HepG2 (cell line): ENCODE results near the gene CHST13. TPM values are rescaled to one million over a fixed set of nuclear protein-coding genes. Genes with fewer than 3 reads are reported as not detected.

Source experiments
- HMGA1 ChIP-seq: sonication (generic); formaldehyde crosslinking; conservative IDR thresholded peaks from 2 replicates; pipeline ENCODE4 v1.4.0; 2020; ENCODE audit warnings: missing genetic modification reagents
- JUNB ChIP-seq: sonication (generic); formaldehyde crosslinking; IDR thresholded peaks from 2 replicates; pipeline ENCODE4 v1.8.0; 2022; ENCODE audit warnings: missing genetic modification reagents, mild to moderate bottlenecking, borderline replicate concordance
- KMT2A ChIP-seq: sonication (generic); formaldehyde crosslinking; IDR thresholded peaks from 2 replicates; pipeline ENCODE4 v1.4.0; 2020; ENCODE audit warnings: missing genetic modification reagents
- MAZ ChIP-seq, 2 experiments: sonication (generic) in 1 of 2; formaldehyde crosslinking in 1 of 2; IDR thresholded peaks; 2 replicates each; pipeline versions ENCODE4 v1.5.0 to v1.6.1; 2012 to 2020; ENCODE audit warnings: low read depth in 2 of 2, mild to moderate bottlenecking in 2 of 2, borderline replicate concordance in 1 of 2, improper control_type of control experiment in 1 of 2, low read length in 1 of 2, missing genetic modification reagents in 1 of 2, moderate library complexity in 1 of 2
- MED13 ChIP-seq: sonication (generic); formaldehyde crosslinking; IDR thresholded peaks from 2 replicates; pipeline ENCODE4 v1.5.0; 2020; ENCODE audit warnings: missing genetic modification reagents
- SP4 ChIP-seq: sonication (generic); formaldehyde crosslinking; IDR thresholded peaks from 2 replicates; pipeline ENCODE4 v1.8.1; 2023; ENCODE audit warnings: mild to moderate bottlenecking, missing genetic modification reagents
- TEAD3 ChIP-seq: optimal IDR thresholded peaks from 2 replicates; pipeline ENCODE3; 2016; ENCODE audit warnings: borderline replicate concordance
- ZNF460 ChIP-seq: sonication (generic); formaldehyde crosslinking; IDR thresholded peaks from 2 replicates; pipeline ENCODE4 v1.5.1; 2020; ENCODE audit warnings: missing genetic modification reagents, mild to moderate bottlenecking, borderline replicate concordance
- ZNF552 ChIP-seq: sonication (generic); formaldehyde crosslinking; IDR thresholded peaks from 2 replicates; pipeline ENCODE4 v1.9.0; 2022; ENCODE audit warnings: missing genetic modification reagents, mild to moderate bottlenecking, borderline replicate concordance
- polyA plus RNA-seq, 8 experiments: library from polyadenylated mRNA; depleted of rRNA in 3 of 8; stranded (reverse) in 7 of 8; unstranded in 1 of 8; fragments of >200 nt; fragmentation: Illumina TruSeq in 4 of 8; extraction: Trizol in 4 of 8; gene quantifications; 2 replicates each; pipeline versions ENCODE4 v1.2.1 to v1.2.3, GENCODE V29; 2011 to 2016; ENCODE audit warnings: low read depth in 4 of 8, missing spikeins in 1 of 8, mixed read lengths in 1 of 8; ENCODE audit not compliant: insufficient read depth in 1 of 8
- total RNA-seq, 5 experiments: library from RNA; depleted of rRNA; stranded (reverse); fragments of >200 nt; fragmentation: Illumina TruSeq; extraction: Trizol; gene quantifications; 2 replicates each; pipeline ENCODE4 v1.2.3, GENCODE V29; 2016; ENCODE audit warnings: low read depth in 1 of 5
- TF ChIP-seq, protein P1 (sequence below): sonication (generic); formaldehyde crosslinking; IDR thresholded peaks from 2 replicates; pipeline ENCODE4 v1.4.0; 2020; ENCODE audit warnings: missing genetic modification reagents, mild to moderate bottlenecking, borderline replicate concordance
- TF ChIP-seq, protein P2 (sequence below): sonication (generic); formaldehyde crosslinking; IDR thresholded peaks from 2 replicates; pipeline ENCODE4 v1.8.1; 2023; ENCODE audit warnings: mild to moderate bottlenecking, missing genetic modification reagents, borderline replicate concordance
- TF ChIP-seq, protein P3 (sequence below): sonication (generic); formaldehyde crosslinking; IDR thresholded peaks from 2 replicates; pipeline ENCODE4 v1.4.0; 2020; ENCODE audit warnings: missing genetic modification reagents, borderline replicate concordance
- TF ChIP-seq, protein P4 (sequence below): sonication (generic); formaldehyde crosslinking; IDR thresholded peaks from 2 replicates; pipeline ENCODE4 v1.4.0; 2020; ENCODE audit warnings: missing genetic modification reagents

The CHST13 gene
- total and polyA plus RNA-seq, 2 of the 13 experiments (the other 11 are each of a cell fraction or from before 2014, with no cell fraction given) = 32.0 to 43.1 TPM

DNA sequence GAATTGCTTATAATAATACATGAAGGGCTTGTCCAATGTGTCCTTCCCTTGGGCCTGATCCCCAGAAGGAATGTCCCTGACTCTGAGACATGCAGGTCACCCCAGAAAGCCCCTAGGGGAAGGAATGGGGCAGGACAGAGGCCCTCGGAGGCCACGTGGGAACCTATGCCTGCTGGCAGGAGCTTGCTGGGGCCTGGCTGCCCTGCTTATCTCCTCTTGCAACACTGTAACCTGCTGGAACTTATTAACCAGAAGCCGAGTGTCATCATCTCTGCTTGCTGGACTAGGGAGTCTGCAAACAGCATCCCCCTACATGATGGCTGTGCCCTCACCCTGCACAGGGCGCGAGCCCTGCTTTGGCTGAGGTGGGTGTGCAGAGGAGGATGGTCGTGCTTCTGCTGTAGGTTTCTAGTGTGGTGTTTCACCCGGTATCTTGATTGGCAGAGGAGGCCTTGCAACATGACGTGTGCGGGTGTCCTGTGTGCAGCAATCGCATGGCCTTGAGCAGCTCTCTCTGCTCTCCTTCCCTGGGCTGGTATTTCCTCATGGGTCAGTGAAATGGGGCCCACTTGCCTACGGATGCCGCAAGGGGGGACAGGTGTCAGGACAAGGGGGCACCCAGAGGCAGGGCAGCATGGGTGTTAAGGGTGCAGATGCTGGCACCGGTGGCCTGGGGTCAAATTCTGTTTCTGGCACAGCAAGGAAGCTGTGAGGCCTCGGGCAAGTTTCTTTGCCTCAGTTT, 5.0 kb downstream of the CHST13 start (continued):
- TF ChIP-seq ZNF460 (CRISPR knock-in tag) (no peak; the same call in 1 of the 2 replicates), HMGA1 (CRISPR knock-in tag) (no peak), MAZ (IDR thresholded peaks at IDR 0.05; ENCODE audit: borderline replicate concordance, low read depth, low read length) (peak; percentile 32; the same call in 1 of the 2 replicates), MAZ (CRISPR knock-in tag; IDR thresholded peaks at IDR 0.05; ENCODE audit: low read depth) (0 out of 2 replicates have a peak, but pooled peaks have one; percentile 54), MED13 (no peak), TEAD3 (peak; percentile 100), SP4 (CRISPR knock-in tag) (peak; percentile 60; the same call in 1 of the 2 replicates), JUNB (CRISPR knock-in tag) (peak; percentile 59; the same call in 1 of the 2 replicates), ZNF552 (CRISPR knock-in tag) (0 out of 2 replicates have a peak, but pooled peaks have one; percentile 25), KMT2A (CRISPR knock-in tag) (peak; percentile 81; the same call in 1 of the 2 replicates)
- TF ChIP-seq, protein P1, sequence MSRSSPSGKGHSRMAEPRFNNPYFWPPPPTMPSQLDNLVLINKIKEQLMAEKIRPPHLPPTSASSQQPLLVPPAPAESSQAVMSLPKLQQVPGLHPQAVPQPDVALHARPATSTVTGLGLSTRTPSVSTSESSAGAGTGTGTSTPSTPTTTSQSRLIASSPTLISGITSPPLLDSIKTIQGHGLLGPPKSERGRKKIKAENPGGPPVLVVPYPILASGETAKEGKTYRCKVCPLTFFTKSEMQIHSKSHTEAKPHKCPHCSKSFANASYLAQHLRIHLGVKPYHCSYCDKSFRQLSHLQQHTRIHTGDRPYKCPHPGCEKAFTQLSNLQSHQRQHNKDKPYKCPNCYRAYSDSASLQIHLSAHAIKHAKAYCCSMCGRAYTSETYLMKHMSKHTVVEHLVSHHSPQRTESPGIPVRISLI (CRISPR knock-in tag) = no peak
- TF ChIP-seq, protein P2, sequence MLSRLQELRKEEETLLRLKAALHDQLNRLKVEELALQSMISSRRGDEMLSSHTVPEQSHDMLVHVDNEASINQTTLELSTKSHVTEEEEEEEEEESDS (CRISPR knock-in tag) = no peak
- TF ChIP-seq, protein P3, sequence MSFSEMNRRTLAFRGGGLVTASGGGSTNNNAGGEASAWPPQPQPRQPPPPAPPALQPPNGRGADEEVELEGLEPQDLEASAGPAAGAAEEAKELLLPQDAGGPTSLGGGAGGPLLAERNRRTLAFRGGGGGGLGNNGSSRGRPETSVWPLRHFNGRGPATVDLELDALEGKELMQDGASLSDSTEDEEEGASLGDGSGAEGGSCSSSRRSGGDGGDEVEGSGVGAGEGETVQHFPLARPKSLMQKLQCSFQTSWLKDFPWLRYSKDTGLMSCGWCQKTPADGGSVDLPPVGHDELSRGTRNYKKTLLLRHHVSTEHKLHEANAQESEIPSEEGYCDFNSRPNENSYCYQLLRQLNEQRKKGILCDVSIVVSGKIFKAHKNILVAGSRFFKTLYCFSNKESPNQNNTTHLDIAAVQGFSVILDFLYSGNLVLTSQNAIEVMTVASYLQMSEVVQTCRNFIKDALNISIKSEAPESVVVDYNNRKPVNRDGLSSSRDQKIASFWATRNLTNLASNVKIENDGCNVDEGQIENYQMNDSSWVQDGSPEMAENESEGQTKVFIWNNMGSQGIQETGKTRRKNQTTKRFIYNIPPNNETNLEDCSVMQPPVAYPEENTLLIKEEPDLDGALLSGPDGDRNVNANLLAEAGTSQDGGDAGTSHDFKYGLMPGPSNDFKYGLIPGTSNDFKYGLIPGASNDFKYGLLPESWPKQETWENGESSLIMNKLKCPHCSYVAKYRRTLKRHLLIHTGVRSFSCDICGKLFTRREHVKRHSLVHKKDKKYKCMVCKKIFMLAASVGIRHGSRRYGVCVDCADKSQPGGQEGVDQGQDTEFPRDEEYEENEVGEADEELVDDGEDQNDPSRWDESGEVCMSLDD (CRISPR knock-in tag) = peak; percentile 96; the same call in 1 of the 2 replicates
- TF ChIP-seq, protein P4, sequence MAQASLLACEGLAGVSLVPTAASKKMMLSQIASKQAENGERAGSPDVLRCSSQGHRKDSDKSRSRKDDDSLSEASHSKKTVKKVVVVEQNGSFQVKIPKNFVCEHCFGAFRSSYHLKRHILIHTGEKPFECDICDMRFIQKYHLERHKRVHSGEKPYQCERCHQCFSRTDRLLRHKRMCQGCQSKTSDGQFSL = peak; percentile 57; the same call in 1 of the 2 replicates
